ENCODE data around the gene CMTM3. TPM values are rescaled to one million over a fixed set of nuclear protein-coding genes. Genes with fewer than 3 reads are reported as not detected.
"Not testable (repeated sequence)": the region's sequence is repeated elsewhere in the genome, so short reads cannot be mapped to it uniquely, and the experiment has no call there.

Gene CMTM3
- polyA plus RNA-seq, 1 of the 3 experiments (the other 2 are of a cell fraction): 69.4 TPM

GRCh38 chr16:66661671-66662346 lies 57.3 kb downstream of the CMTM3 start:
- H3K4me3 ChIP-seq (ENCODE audit: low read depth in 2 of 2, low read length in 1 of 2); H4K20me1 ChIP-seq (ENCODE audit: insufficient read depth); H2AFZ ChIP-seq (ENCODE audit: low read depth); H3K9me3 ChIP-seq; H3K36me3 ChIP-seq (replicated peaks in 1 of 2; ENCODE audit: control insufficient read depth in 1 of 2, insufficient read depth in 2 of 2, low read length in 1 of 2); H3K9me2 ChIP-seq; DNase-seq; H3K27me3 ChIP-seq (ENCODE audit: insufficient read depth): not testable (repeated sequence)
- POLR2A ChIA-PET: interaction anchor here (1.4 to 1.5 kb wide), 2 partner anchors 10 to 55 kb away, joined by 3 to 7 read pairs; no protein-coding TSS in a partner anchor
- peak; percentile 8; the same call in 1 of the 2 replicates for TF ChIP-seq FOSL2 (IDR thresholded peaks at IDR 0.05; ENCODE audit: borderline replicate concordance, low read depth)
- TF ChIP-seq EP300 (IDR thresholded peaks at IDR 0.05; ENCODE audit: borderline replicate concordance in 1 of 2, low read depth in 1 of 2, low read length in 1 of 2): 0 out of 4 replicates have a peak, but pooled peaks of 1 of the 2 experiments have one; percentile 11
- Histone ChIP-seq H3K4me2 (peak overlapping the region; percentile 54), H3K27ac (ENCODE audit: low read depth in 2 of 2, low read length in 1 of 2) (peak overlapping the region; percentile 88 to 89), H3K79me2 (ENCODE audit: insufficient read depth) (peaks cover 62% of the 10 kb centered on the region; the same call in 1 of the 2 replicates), H3F3A (replicated peaks; ENCODE audit: insufficient read depth) (peaks cover 34% of the 10 kb centered on the region), H3K4me1 (ENCODE audit: control insufficient read depth in 1 of 2, insufficient read depth in 2 of 2, low read depth in 1 of 2, low read length in 1 of 2) (peaks cover 20 to 26% of the 10 kb centered on the region in 2 experiments), H3K9ac (peak overlapping the region; percentile 54)
- CTCF ChIA-PET: interaction anchor here (0.6 to 4.6 kb wide), 24 partner anchors 9 to 211 kb away, joined by 3 to 59 read pairs (median 5); partner anchors contain the start of genes CMTM3, CMTM4 and DYNC1LI2
- WGBS (ENCODE audit: low lambda C conversion rate): 54% methylated on average over 6 of the region's 6 CpGs

- Histone ChIP-seq H3K27me3 (ENCODE audit: insufficient read depth) (no peaks in the 10 kb centered on the region), H3K9ac (no peak overlapping the region; the same call in 1 of the 2 replicates), H3F3A (replicated peaks; ENCODE audit: insufficient read depth) (peaks cover 34% of the 10 kb centered on the region), H3K36me3 (replicated peaks in 1 of 2; ENCODE audit: control insufficient read depth in 1 of 2, insufficient read depth in 2 of 2, low read length in 1 of 2) (no peaks in the 10 kb centered on the region), H4K20me1 (ENCODE audit: insufficient read depth) (no peaks in the 10 kb centered on the region), H3K27ac (ENCODE audit: low read depth in 2 of 2, low read length in 1 of 2) (peak overlapping the region; percentile 65 to 88), H3K4me3 (ENCODE audit: low read depth in 2 of 2, low read length in 1 of 2) (no peak overlapping the region), H3K9me3 (no peaks in the 10 kb centered on the region), H3K4me2 (peak overlapping the region; percentile 54), H3K9me2 (no peaks in the 10 kb centered on the region), H3K4me1 (ENCODE audit: control insufficient read depth in 1 of 2, insufficient read depth in 2 of 2, low read depth in 1 of 2, low read length in 1 of 2) (peaks cover 20 to 26% of the 10 kb centered on the region in 2 experiments), H2AFZ (ENCODE audit: low read depth) (no peak overlapping the region), H3K79me2 (ENCODE audit: insufficient read depth) (peaks cover 59% of the 10 kb centered on the region; the same call in 1 of the 2 replicates)
- WGBS (ENCODE audit: low lambda C conversion rate): 50% methylated on average over 7 of the region's 7 CpGs
- ChIA-PET POLR2A (interaction anchor here (1.1 kb wide), 1 partner anchor 33 kb away, joined by 4 read pairs; no protein-coding TSS in a partner anchor), CTCF (interaction anchor here (0.6 to 4.6 kb wide), 21 partner anchors 10 to 211 kb away, joined by 3 to 59 read pairs (median 5); partner anchors contain the start of genes CMTM4 and DYNC1LI2)
- TF ChIP-seq YY1 (IDR thresholded peaks at IDR 0.05; ENCODE audit: low read depth) (no peak), CTCF (IDR thresholded peaks at IDR 0.05) (peak; percentile 70), RAD21 (IDR thresholded peaks at IDR 0.05; ENCODE audit: low read length) (peak; percentile 68), SMC3 (IDR thresholded peaks at IDR 0.05; ENCODE audit: low read depth, low read length) (peak; percentile 48)
- DNase-seq: peak; percentile 45
These were observed 58.1 kb downstream of the CMTM3 start for GRCh38 chr16:66662445-66663194.

Small RNAs within 50 kb of the gene (small RNA-seq; reads per million reads assigned to genes)
- 0 reads per million in 7 experiments for gene CKLF-CMTM1

Other genes with a start within 250 kb of the CMTM3 start
- not detected in 2 replicates for gene CDH5, start 238.0 kb upstream of the CMTM3 start, polyA plus RNA-seq (2012; rRNA removed)
- gene BEAN1, start 177.4 kb upstream of the CMTM3 start, polyA plus RNA-seq (2012; rRNA removed): 0.07 TPM in 1 of 2 replicates, not detected in the other
- gene TK2, start 54.6 kb upstream of the CMTM3 start, polyA plus RNA-seq (2012; rRNA removed): 25.2 and 37.6 TPM in 2 replicates
- gene CKLF, start 52.1 kb upstream of the CMTM3 start, polyA plus RNA-seq (2012; rRNA removed): 179 and 211 TPM in 2 replicates
- 3.1 and 3.7 TPM in 2 replicates for gene CMTM1, start 38.3 kb upstream of the CMTM3 start, polyA plus RNA-seq (2012; rRNA removed)
- not detected in 2 replicates for gene CMTM2, start 25.2 kb upstream of the CMTM3 start, polyA plus RNA-seq (2012; rRNA removed)
- 21.7 and 30.8 TPM in 2 replicates for gene CMTM4, start 92.0 kb downstream of the CMTM3 start, polyA plus RNA-seq (2012; rRNA removed)
- gene DYNC1LI2, start 146.9 kb downstream of the CMTM3 start, polyA plus RNA-seq (2012; rRNA removed): 33.1 and 49.6 TPM in 2 replicates
- gene TERB1, start 196.9 kb downstream of the CMTM3 start, polyA plus RNA-seq (2012; rRNA removed): 0.06 and 0.08 TPM in 2 replicates
- gene NAE1, start 226.3 kb downstream of the CMTM3 start, polyA plus RNA-seq (2012; rRNA removed): 33.8 and 45.5 TPM in 2 replicates
- 0.11 and 0.12 TPM in 2 replicates for gene CA7, start 239.7 kb downstream of the CMTM3 start, polyA plus RNA-seq (2012; rRNA removed)

All from SK-N-SH (cell line).